PC-3 (cell line): ENCODE measurements around the gene PRLR. TPM values are rescaled to one million over a fixed set of nuclear protein-coding genes. Genes with fewer than 3 reads are reported as not detected.

Experiments
- ATAC-seq: fragments of 200-7000 bp; cut with Tn5 transposase; 2 replicates; pipeline ENCODE4 v1.9.1; 2020; ENCODE audit warnings: mild to moderate bottlenecking, moderate library complexity
- BruUV-seq: library from RNA; stranded (reverse); fragments of 400-500 nt; replicated peaks from 2 replicates; lab custom pipeline; 2021; lab: Mats Ljungman, UMichigan
- CTCF ChIA-PET: fragments of 300-600 bp; sonication (Branson Sonifier 250); formaldehyde crosslinking; loops from one replicate; lab custom pipeline; 2022; ENCODE audit warnings: antibody characterized with exemption; lab: Charles Lee
- POLR2A ChIA-PET: fragments of 300-600 bp; sonication (Branson Sonifier 250); formaldehyde crosslinking; loops from one replicate; lab custom pipeline; 2022; ENCODE audit warnings: antibody characterized with exemption; ENCODE audit not compliant: unreplicated experiment; lab: Charles Lee
- DNase-seq: peaks from one replicate; pipeline ENCODE4 v3.0.0-alpha.2; 2015
- H2AFZ ChIP-seq: fragments of 300-600 bp; sonication (generic); 2 replicates; pipeline ENCODE4 v1.6.0; 2016; ENCODE audit warnings: antibody characterized with exemption, low read length
- H3F3A ChIP-seq: fragments of 300-600 bp; sonication (generic); one replicate; pipeline ENCODE4 v1.6.0; 2017; ENCODE audit warnings: antibody characterized with exemption, low read length, control low read depth, mild to moderate bottlenecking; ENCODE audit not compliant: unreplicated experiment
- H3K27ac ChIP-seq: fragments of 300-600 bp; sonication (generic); 2 replicates; pipeline ENCODE4 v1.5.1; 2016; ENCODE audit warnings: mild to moderate bottlenecking, low read length
- H3K27me3 ChIP-seq: fragments of 300-600 bp; sonication (generic); 2 replicates; pipeline ENCODE4 v1.6.1; 2016; ENCODE audit warnings: low read length, mixed read lengths
- H3K36me3 ChIP-seq: fragments of 300-600 bp; sonication (generic); 2 replicates; pipeline ENCODE4 v1.6.1; 2016; ENCODE audit warnings: low read depth, mixed run types, low read length, mixed read lengths
- H3K4me1 ChIP-seq: fragments of 300-600 bp; sonication (generic); 2 replicates; pipeline ENCODE4 v1.5.1; 2016; ENCODE audit warnings: low read length; ENCODE audit not compliant: insufficient read depth
- H3K4me2 ChIP-seq: fragments of 300-600 bp; sonication (generic); 2 replicates; pipeline ENCODE4 v1.6.0; 2016; ENCODE audit warnings: low read length
- H3K4me3 ChIP-seq: fragments of 300-600 bp; sonication (generic); 2 replicates; pipeline ENCODE4 v1.5.1; 2016; ENCODE audit warnings: mild to moderate bottlenecking, low read length, mixed read lengths
- H3K79me2 ChIP-seq: fragments of 300-600 bp; sonication (generic); 2 replicates; pipeline ENCODE4 v1.6.1; 2017; ENCODE audit warnings: low read length, mixed read lengths
- H3K9ac ChIP-seq: fragments of 300-600 bp; sonication (generic); 2 replicates; pipeline ENCODE4 v1.6.0; 2016; ENCODE audit warnings: mild to moderate bottlenecking, low read length
- H3K9me2 ChIP-seq: fragments of 300-600 bp; sonication (generic); replicated peaks from 2 replicates; pipeline ENCODE4 v1.6.1; 2016; ENCODE audit warnings: mixed run types, low read length, mixed read lengths
- H3K9me3 ChIP-seq: fragments of 300-600 bp; sonication (generic); 2 replicates; pipeline ENCODE4 v1.6.1; 2016; ENCODE audit warnings: low read length, mixed read lengths
- H4K20me1 ChIP-seq: fragments of 300-600 bp; sonication (generic); 2 replicates; pipeline ENCODE4 v1.6.1; 2016; ENCODE audit warnings: low read length, mixed read lengths
- CTCF ChIP-seq: fragments of 300-600 bp; sonication (generic); conservative IDR thresholded peaks from 2 replicates; pipeline ENCODE4 v1.5.1; 2017; ENCODE audit warnings: antibody characterized with exemption, low read depth, mild to moderate bottlenecking, low read length
- EZH2 ChIP-seq: fragments of 300-600 bp; sonication (generic); IDR thresholded peaks from one replicate; pipeline ENCODE4 v1.6.1; 2017; ENCODE audit warnings: antibody characterized with exemption, mild to moderate bottlenecking, low read length; ENCODE audit not compliant: unreplicated experiment
- EZH2phosphoT487 ChIP-seq: fragments of 300-600 bp; sonication (generic); IDR thresholded peaks from 2 replicates; pipeline ENCODE4 v1.6.1; 2018; ENCODE audit warnings: mild to moderate bottlenecking, antibody characterized with exemption, low read length, borderline replicate concordance
- intact Hi-C: fragments of 100-400 bp; cut with micrococcal nuclease; formaldehyde crosslinking; loops from 2 replicates; pipeline ENCODE4 v1.9.0; 2023
- total RNA-seq: library from RNA; depleted of rRNA; stranded (reverse); fragments of >200 nt; gene quantifications from 2 replicates; pipeline ENCODE4 v1.2.3, GENCODE V29; 2014

Gene PRLR
- total RNA-seq, 1 experiment from 2014 or later: 0.29 TPM

DNA sequence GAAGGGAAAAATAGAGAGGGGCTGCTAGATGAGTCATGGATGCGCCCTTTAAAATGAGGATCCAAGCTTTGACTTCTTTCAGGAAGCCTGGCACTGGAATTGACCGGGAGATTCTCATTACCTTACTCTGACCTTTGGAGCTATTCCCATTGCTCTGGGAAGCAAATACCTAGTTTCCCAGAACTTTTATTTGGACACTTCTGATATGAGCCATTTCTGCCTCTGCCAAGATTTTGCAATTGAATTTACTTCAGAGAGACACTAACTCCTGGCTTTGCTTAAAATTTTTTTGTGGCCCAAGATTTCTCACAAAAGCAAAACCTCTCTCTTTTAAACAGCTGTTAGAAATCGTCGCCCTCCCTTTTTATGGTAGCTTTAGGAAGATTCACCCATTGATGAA lies 166.9 kb downstream of the PRLR start:
- Histone ChIP-seq H3K79me2 (no peaks in the 10 kb centered on the region), H3K4me3 (no peak overlapping the region), H3K4me1 (no peaks in the 10 kb centered on the region), H3K27ac (no peak overlapping the region), H2AFZ (no peak overlapping the region), H3F3A (no peaks in the 10 kb centered on the region), H3K36me3 (no peaks in the 10 kb centered on the region), H3K4me2 (no peak overlapping the region), H3K27me3 (peaks cover 67% of the 10 kb centered on the region), H3K9me3 (no peaks in the 10 kb centered on the region), H4K20me1 (no peaks in the 10 kb centered on the region), H3K9ac (no peak overlapping the region), H3K9me2 (no peaks in the 10 kb centered on the region)
- BruUV-seq: no TSS peak
- intact Hi-C loops: no loop called here
- ATAC-seq: no peak
- TF ChIP-seq CTCF: no peak
- no peak for TF ChIP-seq EZH2phosphoT487
- no peak for TF ChIP-seq EZH2
- POLR2A ChIA-PET: no interaction called here
- DNase-seq: no peak
- CTCF ChIA-PET: no interaction called here

DNA sequence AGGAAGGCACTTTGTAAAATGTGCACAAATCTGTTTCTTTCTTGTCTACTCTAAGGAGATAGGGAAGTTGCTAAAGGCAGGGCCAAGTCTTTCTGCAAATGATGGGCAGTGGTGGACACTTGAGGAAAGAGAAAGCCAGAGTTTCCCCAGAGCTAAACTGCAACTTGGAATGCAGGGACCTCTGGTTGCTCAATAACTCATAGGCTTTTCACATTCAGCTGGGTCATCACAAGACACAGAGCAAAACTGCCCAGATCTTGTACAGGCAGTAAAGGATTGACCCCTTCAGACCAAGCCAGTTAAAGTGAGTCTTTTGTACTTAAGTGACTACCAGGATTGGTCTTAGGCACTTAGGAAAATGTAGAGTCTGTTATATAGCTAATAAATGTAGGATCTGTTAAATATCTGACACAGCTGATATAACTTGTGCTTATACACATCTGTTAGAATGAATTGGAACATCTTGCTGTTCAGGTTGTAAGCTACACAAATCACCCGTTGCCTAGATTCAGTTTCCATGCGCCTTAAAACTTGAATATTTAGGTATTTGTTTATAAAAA lies 169.0 kb downstream of the PRLR start:
- no peak overlapping the region for H3K4me2 ChIP-seq
- H3K9ac ChIP-seq: no peak overlapping the region
- no peaks in the 10 kb centered on the region for H3K4me1 ChIP-seq
- H3F3A ChIP-seq: no peaks in the 10 kb centered on the region
- TF ChIP-seq CTCF (no peak), EZH2 (no peak)
- DNase-seq: no peak
- H4K20me1 ChIP-seq: no peaks in the 10 kb centered on the region
- ChIA-PET POLR2A (no interaction called here), CTCF (no interaction called here)
- no TSS peak for BruUV-seq
- H3K79me2 ChIP-seq: no peaks in the 10 kb centered on the region
- intact Hi-C loops: no loop called here
- peaks cover 88% of the 10 kb centered on the region for H3K27me3 ChIP-seq
- H3K9me3 ChIP-seq: no peaks in the 10 kb centered on the region
- H2AFZ ChIP-seq: no peak overlapping the region
- no peaks in the 10 kb centered on the region for H3K9me2 ChIP-seq
- H3K4me3 ChIP-seq: no peak overlapping the region
- no peak for ATAC-seq
- H3K27ac ChIP-seq: no peak overlapping the region
- H3K36me3 ChIP-seq: no peaks in the 10 kb centered on the region

DNA sequence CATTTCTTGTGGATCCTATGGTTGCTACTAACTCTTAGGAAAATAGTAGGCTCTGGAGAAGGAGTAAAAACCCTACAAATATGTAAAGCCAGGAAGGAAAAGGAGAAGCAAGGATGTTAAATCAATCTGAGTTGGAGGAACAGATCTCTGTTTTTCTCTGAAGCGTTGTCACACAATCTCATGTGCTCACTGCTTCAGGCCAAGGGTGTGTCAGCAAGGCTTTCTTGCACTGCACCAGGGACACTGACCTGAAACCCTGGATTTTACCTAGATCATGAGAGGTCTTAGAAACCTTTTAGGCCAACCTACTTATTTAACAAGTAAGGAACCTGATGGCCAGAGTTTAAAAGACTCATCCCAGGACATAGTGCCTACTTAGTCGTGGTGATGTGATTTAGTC lies 170.1 kb downstream of the PRLR start:
- no peak for TF ChIP-seq EZH2
- TF ChIP-seq EZH2phosphoT487: no peak
- TF ChIP-seq CTCF: no peak
- no peak overlapping the region for H3K27ac ChIP-seq
- intact Hi-C loops: no loop called here
- H2AFZ ChIP-seq: no peak overlapping the region
- no peaks in the 10 kb centered on the region for H4K20me1 ChIP-seq
- CTCF ChIA-PET: no interaction called here
- ATAC-seq (no peak), DNase-seq (no peak)
- H3F3A ChIP-seq: no peaks in the 10 kb centered on the region
- no peaks in the 10 kb centered on the region for H3K9me3 ChIP-seq
- H3K36me3 ChIP-seq: no peaks in the 10 kb centered on the region
- no peak overlapping the region for H3K4me3 ChIP-seq
- H3K4me2 ChIP-seq: no peak overlapping the region
- POLR2A ChIA-PET: no interaction called here
- BruUV-seq: no TSS peak
- no peaks in the 10 kb centered on the region for H3K4me1 ChIP-seq
- no peaks in the 10 kb centered on the region for H3K9me2 ChIP-seq
- H3K79me2 ChIP-seq: no peaks in the 10 kb centered on the region
- H3K9ac ChIP-seq: no peak overlapping the region
- H3K27me3 ChIP-seq: peaks cover 94% of the 10 kb centered on the region
